ENCODE measurements around the gene ANKEF1.

GRCh38 chr20:10065154-10065833 is 30.5 kb downstream of the ANKEF1 start:
- TF ChIP-seq CTCF (IDR thresholded peaks at IDR 0.05), result no peak
- no peak for TF ChIP-seq POLR2A (IDR thresholded peaks at IDR 0.05)
